ENCODE data around the gene FAM174C.

The FAM174C gene

GRCh38 chr19:1274852-1275259 is 474 bp upstream of the FAM174C start:
- DNase-seq: no peak

DNA sequence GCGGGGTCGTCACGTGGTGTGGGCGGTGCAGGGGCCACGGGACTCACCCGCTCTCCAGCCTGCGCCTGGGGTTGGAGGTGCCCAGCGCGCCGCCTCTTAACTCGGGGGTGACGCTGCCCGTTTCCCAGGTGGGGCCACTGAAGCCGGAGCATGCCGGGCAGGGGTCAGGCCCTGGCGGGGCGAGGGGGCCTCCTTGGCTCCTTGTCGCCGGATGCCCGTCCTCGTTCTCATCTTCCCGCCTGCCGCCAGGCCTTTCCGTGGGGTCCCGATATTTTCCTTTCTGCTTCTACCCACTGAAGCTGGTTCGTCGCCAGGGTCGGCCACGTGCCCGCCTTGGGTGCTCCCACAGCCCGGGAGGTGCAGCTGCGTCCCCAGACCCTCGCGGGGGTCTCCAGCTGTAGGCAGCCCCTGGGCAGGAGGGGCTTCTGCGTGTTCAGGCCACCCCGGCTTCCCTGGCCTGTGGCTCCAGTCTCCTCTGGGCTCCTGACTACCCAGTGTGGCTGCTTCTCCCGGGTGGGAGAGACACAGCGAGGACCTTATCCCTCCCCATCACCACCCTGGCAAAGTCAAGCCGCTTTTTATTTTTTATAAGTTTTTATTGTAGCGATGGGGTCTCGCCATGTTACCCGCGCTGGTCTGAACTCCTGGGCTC is 772 bp downstream of the FAM174C start:
- no peak for DNase-seq

- no peak for DNase-seq
Measured at GRCh38 chr19:1276628-1277022, 1.3 kb downstream of the FAM174C start.

DNA sequence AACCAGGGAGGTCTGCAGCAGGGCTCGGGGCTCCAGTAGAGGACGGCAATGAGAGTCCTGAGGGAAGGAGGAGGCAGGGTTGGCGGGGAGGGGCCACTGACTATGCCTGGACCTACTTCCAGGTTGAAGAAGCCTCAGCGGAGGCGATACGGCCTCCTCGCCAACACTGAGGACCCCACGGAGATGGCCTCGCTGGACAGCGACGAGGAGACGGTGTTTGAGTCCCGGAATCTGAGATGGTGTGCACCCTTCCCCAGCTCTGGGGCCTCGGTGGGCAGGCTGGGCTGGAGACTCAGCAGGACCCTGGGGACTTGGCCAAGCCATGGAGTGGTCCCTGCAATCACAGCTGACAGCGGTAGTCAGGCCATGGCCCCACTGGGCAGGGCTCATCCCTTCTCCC is 1.7 kb downstream of the FAM174C start:
- no peak for DNase-seq

DNA sequence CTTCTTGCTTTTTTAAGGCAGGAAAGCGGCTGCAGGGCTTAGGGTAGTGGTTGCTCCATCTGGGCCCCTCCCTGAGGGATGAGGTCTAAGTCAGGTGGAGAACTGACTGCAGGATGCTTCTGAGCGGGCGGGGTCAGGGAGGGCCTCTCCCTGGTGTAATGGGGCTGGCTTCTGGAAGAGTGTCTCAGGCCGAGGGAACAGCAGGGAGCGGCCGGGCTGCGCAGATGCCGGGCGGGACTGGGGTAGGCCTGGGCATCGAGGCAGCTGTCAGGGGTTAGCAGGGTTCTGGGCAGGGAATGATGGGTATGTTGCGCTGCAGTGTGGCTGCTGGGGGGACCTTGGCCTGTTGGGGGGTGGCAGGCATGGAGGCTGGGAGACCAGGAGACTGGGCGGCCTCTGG is 2.7 kb downstream of the FAM174C start:
- no peak for DNase-seq

- DNase-seq: no peak
Measured at GRCh38 chr19:1278713-1279660, 3.7 kb downstream of the FAM174C start.

- DNase-seq: peak; percentile 75
Measured at GRCh38 chr19:1279782-1280341, 4.5 kb downstream of the FAM174C start.

DNA sequence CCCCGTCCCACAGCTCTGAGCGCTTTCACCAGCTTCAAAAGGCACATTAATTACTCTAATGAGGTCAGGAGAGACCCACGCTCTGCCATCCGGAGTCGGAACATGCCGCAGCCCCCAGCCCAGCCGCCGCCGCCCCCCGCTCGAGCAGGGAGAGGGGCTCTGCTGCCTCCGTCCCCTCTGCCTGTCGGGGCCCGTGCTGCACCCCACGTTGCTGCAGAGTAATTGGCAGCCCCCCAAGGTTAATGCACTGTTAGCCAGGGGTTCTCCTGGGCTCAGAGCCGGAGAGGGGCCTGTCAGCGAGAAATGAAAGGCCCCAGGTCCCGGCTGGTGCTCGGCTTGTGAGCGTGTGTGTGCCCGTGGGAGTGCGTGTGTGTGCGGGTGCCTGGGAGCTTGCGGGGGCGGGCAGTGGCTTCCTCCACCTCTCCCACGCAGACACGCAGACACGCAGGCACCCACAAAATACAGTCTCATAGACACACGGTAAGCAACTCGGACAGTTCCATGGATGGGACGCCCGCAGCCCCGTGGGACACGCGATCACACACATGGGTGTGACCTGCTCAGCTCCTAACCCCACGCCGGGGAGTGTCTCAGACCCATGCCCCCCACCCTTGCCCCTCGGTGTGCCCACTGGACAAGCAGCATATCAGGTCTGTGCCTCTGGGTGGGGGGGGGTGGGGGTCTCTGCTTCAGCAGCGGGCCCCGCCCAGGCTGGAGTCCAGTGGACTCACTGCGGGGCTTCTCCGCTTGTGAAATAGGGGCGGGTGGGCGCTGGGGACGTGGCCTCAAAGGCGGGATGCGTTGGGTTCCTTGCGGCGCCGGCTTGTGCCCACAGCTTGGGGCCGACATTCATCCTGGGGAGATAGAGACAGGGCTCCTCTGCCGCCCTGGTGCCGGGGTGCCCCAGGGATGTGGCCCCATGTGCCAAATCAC is 5.6 kb downstream of the FAM174C start:
- no peak for DNase-seq

- no peak for DNase-seq
Measured at GRCh38 chr19:1281569-1282287, 6.4 kb downstream of the FAM174C start.

DNA sequence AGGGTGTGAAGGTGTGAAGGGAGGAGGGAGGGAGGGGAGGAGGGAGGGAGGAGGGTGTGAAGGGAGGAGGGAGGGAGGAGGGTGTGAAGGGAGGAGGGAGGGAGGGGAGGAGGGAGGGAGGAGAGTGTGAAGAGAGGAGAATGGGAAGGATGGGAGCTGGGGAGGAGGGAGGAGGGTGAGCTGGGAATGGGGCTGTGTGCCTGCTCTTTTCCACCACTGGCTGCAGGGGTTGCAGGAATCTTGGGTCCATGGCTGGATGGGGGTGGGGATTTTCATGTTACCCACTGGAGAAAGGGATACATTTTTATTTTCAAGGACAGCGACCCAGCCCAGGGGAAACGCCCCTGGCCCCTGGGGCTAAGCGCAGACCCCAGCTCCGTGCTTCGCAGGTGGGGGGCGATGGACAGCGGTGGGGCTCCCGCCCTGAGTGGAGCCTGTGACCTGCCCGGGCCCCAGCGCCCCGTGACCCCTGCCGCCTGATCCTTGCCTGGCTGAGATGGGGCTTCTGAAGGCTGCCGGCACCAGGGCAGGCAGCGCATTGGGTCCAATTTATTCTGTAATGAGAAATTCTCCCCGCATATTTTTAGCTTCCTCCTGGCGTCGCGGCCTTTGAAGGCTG is 7.4 kb downstream of the FAM174C start:
- DNase-seq: no peak

DNA sequence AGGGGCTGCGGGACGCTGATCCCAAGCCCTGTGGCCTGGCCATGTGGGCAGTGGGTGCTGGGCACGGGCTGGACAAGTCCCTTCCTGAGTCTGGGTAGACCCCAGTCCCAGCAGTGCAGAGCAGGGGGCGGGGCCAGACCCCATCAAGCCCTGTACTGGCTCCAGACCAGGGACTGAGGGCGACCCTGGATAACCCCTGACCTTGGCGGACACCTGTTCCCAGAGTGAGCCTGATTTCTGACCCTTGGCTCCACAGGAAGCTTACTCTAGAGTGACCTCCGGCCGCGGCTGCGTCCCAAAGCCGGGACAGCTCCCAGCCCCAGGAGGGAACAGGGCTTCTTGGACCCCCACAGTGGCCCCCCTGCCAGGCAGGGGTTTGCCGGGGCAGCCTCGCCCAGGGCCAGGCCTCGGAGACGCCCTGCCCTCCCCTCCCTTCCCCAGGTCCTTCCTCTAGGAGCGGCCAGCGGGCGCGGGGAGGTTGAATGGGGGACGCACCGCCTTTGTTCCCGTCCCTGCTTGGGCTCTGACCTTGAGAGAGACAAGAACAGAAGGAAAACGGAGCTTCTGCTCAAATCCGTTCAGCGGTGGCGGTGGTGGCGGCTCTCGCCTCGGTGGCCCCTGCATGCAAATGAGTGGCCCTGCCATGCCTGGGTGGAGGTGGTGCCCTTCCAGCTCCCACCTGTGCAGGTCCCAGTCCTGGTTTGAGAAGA is 8.0 kb downstream of the FAM174C start:
- DNase-seq: no peak

DNA sequence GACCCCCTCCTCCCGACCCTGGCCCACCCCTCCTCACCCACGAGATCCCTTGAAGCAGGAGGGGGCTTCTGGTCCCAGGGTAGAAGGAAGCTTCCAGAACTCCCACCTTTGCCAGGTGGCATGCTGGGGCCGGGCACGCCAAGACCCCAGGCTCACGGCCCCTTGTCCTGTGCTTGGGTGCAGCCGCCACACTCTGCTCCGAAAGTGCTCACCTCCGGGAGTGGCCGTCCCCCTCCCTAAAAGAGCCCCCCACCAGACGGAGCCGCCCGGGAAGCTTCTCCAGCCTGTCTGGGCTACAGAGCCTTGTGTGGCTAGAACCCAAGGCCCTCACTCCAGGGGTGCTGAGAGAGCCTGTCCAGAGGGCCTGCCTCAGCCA is 8.6 kb downstream of the FAM174C start:
- DNase-seq: no peak

DNA sequence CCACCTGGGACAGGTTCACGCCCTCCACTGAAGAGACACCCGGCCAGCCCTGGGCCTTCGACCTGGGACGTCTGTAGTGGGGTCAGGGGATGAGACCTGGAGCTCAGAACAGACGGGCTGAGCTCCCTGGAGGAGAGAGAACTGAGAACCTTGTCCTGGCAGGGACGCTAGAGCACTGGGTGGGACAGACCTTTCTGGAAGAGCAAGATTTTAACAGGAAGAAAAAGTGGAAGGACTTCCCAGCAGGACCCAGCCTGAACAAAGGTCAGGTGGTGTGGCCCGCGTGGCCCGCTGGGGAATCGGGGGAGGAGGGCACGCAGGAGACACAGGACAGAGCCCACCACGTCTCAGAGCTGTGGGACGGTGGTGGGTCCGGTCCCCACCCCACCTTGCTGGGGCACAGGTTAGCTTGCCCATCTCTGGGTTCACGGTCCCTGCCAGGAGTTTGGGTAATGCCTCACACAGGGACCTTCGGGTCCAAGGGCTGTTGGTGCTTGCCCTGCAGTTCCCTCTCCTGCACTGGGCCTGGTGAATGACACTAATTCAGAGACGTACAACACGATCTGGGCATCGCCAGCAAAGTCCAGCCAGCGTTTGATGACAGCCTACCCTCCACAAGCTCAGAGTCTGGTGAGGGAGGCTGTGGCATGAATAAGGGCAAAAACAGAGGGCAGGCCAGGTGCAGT is 9.1 kb downstream of the FAM174C start:
- DNase-seq: no peak

GRCh38 chr19:1284979-1285736 is 9.8 kb downstream of the FAM174C start:
- no peak for DNase-seq

GRCh38 chr19:1285737-1286360 is 10.5 kb downstream of the FAM174C start, which contains the start of gene EFNA2:
Gene EFNA2, plus strand, starts transcription at chr19:1285873. Its CDS starts 296 bp downstream, at chr19:1286169.
- no peak for DNase-seq

DNA sequence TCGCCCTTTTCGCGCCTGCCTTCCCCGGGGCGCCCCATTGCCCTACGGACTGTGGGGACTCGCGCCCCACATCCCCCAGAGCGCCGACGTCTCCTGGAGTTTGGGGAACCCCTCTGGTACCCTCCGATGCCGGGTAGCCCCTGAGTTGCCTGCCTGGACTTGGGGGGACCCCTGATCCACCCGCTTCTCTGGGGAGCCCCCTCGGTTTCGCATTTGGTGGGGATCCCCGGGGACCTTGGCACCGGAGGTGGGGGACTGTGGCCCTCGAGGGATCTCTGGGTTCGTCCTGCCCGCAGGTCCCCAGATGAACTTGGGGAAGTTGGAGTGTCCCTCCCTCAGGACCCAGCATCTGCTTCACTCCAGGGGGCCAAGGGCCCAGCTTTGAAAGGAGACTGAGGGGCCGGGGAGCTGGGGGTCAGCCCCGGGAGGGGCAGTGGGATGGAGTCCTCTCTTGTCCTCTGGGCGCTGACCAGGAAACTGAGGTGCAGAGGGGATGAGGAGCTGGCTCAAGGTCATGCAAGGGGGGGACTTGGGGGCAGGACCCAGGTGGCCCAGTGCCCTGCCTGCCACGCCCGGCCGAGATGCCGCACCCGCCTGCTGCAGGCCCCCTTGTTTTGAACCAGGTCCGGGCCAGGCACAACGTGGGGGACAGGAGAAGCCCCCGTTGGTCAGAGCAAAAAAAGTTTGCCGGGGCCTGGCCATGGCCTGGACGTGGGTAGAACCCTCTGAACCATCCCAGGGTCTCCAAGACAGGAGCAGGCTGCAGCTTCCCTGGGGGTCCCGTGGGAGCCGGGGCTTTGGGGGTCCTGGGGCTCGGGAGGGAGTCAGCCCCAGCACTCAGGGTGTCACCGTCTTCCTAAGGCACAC is 11.4 kb downstream of the FAM174C start:
- DNase-seq: no peak

GRCh38 chr19:1287354-1288225 is 12.3 kb downstream of the FAM174C start:
- DNase-seq: no peak

All from fibroblast of skin of back (primary cell).